Fibroblast of peridontal ligament (primary cell): ENCODE results near the gene PTGDR2.
"Not testable (repeated sequence)": the region's sequence is repeated elsewhere in the genome, so short reads cannot be mapped to it uniquely, and the experiment has no call there.

ENCODE experiments used
- DNase-seq: peaks from one replicate; pipeline ENCODE4 v3.0.0-alpha.2; 2010; ENCODE audit errors: extremely low read depth

PTGDR2 gene

DNA sequence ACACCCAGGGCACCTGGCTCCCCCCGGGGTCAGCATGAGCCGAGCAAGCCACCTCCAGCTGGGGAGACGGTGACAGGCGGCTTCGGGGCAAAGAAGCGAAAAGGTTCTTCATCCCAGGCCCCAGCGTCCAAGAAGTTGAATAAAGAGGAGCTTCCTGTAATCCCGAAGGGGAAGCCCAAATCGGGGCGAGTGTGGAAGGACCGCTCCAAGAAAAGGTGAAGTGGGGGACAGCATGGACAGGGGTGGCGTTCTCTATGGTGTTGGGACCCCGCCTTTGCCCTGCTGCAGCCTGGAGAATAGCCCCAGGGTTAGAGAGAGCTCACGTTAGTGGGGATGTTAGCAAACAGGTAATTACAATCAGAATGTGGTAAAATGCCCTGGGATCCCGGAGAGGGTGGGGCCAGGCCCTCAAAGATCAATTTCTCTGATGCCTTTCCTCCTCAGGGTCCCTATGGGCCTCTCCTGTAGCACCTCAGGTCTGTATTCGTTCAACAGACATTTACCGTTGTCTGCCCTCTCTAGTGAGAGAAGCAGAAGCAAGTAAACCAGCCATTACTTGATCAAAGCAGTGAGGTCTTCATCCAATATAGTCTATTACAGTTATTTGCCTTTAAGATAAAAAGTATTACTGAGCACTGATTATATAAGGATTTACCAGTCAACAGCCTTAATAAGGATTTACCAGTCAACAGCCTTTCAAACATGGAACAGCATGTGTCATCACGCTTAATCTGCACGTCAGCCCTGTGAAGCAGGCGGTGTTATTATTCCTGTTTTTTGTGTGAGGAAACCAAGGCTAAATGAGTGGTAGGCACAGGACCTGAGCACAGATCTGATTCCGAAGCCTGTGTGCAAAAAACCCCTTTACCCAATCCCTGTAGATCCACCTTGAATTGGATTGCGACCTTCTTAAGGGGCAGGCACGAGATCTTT is 12.8 kb downstream of the PTGDR2 start:
- no peak for DNase-seq

DNA sequence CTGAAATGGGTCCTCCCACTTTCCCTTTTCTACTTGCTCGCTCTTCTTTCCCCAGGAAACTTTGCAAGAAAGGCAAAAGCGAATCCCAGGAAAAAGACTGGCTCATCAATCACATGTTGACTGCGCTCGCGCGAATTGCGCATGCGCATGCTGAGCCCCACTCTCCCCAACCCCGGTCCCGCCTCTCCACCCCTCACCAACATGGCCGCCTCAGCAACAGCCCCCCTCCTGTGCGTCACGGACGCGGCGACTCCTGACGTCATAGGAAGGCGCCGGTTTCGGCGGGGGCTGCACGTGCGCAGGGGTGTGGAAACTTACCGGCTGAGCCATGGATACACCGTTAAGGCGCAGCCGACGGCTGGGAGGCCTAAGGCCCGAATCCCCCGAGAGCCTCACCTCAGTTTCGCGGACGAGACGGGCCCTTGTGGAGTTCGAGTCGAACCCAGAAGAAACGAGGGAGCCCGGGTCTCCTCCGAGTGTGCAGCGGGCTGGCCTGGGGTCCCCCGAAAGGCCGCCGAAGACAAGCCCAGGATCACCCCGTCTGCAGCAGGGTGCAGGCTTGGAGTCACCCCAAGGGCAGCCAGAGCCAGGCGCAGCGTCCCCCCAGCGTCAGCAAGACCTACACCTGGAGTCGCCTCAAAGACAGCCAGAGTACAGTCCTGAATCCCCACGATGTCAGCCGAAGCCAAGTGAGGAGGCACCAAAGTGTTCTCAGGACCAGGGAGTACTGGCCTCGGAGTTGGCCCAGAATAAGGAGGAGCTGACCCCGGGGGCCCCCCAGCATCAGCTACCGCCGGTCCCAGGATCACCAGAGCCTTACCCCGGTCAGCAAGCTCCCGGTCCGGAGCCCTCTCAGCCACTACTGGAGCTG is 13.7 kb downstream of the PTGDR2 start, which contains the start of gene CCDC86:
Gene CCDC86 (plus strand): TSS at position 317 of the 871 bp plus-strand sequence. CDS start 12 bp downstream, at position 329.
- DNase-seq = peak; percentile 94

DNA sequence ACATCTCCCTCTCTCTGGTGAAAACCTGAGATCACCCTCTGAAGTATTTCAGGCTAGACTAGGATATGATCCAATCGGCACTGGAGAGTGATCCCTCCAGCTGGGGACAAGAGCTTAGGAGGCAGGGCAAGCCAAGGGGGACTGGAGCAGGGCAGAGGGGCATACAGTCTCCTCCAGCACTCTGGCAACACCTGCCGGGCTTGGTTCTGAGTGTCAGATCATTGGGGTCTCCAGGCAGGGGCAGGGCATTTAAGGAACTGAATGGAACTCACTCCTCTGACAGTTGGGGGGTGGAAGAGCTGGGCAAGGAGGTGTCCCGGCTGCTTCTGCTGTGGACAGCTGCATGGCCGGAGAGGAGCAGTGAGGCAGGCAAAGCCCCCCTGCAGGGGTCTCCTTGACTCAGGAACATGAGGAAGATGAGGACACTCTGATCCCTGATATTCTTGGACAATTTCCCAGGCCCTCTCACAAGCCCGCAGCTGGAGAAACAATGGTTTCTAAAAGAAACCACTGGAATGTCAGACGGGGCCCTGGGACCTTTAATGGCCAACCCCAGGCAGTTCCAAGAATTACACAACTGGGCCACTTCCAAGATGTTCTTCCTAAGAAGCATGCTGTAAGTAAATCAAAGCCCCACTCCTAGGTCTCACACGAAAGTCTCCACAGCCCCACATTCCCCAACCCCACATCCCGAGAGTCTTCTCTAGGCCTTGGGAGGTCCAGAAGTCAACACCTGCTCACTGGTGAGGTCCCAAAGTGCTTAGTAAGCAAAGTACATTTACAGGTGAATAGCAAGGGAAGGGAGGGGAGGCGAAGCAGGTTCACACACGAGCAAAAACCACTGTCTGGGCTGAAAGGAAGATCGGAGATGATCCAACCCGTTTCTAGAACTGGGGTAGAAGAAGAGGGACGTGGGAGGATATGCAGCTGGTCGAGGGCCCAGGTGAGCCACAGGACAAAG is 15.0 kb downstream of the PTGDR2 start:
- peak; percentile 97 for DNase-seq

DNA sequence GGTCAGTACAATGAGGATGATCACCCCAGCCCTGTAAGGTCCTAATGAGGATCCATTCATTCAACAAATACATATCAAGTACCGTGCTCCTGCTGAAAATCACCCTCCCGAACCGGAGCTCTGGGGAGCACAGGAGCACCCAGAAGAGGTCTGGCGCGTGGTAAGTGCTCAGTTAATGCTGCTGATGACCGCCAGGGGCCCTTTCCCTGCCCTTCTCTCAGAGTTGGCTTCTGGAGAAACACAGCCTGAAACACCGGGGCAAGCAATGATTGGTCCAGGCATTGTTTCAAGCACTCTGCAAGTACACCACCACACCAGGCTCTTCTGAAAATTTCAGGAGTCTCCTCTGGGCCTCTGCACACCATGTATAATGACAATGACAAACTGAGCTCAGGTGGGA is 17.6 kb downstream of the PTGDR2 start:
- no peak for DNase-seq

DNA sequence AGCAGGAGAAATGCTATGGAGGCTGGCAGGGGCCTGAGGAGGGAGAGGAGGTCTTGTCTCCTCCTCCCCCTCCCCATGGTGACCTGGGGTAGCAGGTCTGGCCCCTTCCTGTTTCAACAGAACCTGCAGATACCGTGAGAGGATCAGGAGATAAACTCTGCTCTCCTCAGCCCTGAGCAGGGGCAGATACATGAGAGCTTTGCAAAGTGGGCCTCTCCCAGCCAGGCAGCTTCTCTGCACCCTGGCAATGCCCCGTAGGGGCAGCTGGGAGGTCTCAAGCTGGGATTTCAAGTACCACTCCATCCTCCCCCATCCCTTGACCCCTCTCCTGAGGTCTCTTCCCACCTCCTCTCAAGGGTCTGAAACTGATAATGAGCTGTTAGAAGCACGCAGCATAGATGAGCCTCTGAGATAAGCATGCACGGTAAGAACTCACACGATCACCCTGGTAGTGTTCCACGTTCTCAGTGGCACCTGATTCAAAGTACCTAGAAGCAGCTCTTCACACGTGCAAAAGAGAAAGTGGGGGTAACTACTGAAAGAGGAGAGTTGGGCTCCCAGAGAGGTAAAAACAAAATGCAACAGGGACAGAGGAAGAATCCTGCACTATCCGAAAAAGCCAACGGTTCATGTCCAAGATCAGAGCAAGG is 18.8 kb downstream of the PTGDR2 start:
- no peak for DNase-seq

DNA sequence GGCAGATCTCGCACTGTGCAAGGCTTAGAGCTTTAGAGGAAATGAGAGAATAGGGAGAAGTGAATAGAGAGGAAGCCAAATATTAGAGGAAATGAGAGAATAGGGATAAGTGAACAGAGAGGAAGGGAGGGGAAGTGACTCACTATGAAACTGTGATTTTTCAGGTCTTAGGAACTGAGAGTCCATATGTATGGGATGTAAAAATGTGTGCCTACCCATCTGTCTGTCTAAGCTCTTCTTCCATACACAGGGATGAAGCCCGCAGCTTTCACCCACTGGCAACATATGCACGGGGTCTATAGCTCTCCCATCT is 20.3 kb downstream of the PTGDR2 start:
- no peak for DNase-seq

DNA sequence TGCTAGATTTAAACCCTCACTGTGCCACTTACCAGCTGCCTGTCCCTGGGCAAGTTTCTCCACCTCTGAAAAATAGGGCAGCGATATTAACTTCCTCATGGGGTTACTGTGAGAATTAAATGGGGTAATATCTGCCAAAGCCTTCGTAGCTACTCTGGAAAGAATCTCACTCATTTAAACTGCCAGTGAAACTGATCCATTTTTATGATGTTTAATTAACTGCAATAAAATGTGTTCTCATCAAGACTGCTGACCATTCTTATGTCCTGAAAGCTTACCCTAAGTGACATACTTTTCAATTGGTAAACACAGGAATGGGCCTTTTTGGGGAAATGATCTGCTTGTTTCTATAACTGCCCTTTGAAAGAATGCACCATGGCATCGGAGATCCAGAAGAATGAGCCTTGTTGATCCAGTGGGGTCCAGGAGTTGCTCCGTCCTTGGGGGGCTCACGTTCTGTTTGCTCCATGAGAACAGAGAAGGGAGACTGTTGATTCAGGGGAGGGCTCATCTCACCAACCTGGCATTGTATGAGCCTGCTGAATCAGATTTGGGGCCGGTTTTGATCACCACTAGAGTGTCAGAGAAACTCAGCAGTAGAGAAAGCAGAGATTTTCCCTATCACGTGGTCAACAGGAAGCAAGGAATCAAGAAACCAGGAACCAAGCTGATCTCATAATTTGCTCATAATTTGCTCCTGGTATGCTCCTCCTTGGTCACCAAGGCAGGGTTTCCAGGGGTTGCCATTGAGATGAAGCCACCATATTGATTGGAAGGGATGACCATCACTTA is 20.8 kb downstream of the PTGDR2 start:
- no peak for DNase-seq

DNA sequence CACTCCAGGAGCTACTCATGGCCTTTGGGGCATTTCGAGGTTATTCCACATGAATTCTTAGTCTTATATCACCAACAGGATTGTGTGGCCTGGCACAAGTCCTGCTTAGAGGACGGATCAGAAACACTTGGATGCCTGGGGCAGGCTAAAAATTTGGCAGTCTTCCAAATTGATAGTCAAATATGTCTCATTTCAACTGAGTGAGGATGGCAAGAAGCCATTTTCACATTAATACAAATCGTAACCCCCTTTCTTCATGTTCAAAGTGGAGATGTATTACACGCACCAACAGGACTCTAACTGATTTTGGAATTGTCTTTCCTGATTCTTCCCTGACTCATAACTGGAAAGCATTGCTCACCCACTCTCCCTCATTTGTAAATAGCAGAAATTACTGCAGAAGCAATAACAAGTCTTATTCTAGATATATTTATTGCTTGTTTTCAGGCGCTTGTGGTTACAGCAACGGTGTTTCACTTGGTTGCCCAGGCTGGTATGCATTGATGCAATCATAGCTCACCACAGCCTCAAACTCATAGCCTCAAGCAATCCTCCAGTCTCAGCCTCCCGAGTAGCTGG is 24.2 kb downstream of the PTGDR2 start:
- DNase-seq = peak; percentile 61

DNA sequence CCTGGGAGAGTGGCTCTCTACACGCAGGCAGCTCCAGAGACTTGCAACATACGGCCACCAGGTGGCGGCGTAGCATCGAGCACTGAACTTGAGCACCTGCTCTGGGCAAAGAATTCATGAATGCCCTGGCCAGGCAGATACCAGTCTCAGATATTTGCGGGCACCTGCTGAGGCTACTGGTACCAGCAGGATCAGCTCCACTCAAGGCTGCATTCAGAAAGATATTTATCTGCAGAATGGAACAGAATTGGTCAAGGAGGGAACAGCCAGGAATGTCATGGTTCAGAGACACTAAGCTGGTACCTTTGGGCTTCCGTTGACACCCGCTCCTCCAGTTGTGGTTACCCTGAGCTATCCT is 24.6 kb downstream of the PTGDR2 start:
- DNase-seq = peak; percentile 78

DNA sequence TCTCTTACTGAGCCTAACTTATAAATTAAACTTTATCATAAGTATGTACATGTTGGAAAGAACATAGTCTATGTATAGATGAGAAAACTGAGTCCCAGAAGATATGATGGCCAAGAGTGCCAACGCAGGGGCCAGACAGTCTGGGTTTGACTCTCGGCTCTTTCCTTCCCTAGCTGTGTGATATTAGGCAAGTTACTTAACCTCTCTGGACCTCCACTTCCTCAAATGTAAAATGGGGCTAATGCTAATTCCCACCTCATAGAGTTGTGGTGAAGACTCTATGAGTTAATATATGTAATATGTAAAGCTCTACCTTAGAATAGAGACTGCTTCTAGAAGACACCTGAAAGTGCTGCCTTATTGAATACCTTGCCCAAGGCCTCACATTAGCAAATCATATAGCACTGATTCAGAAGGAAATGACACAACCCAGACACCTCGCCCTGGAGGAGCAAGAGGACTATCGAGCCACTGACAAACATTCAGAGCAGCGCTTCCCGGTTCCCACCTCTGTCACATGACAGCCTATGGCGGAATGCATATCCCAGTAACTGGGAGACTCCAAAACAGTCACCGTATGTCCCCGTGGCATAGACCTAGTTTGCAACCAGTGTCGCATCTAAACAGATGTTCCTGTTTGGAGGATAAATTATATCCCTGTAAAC is 25.1 kb downstream of the PTGDR2 start:
- no peak for DNase-seq

DNA sequence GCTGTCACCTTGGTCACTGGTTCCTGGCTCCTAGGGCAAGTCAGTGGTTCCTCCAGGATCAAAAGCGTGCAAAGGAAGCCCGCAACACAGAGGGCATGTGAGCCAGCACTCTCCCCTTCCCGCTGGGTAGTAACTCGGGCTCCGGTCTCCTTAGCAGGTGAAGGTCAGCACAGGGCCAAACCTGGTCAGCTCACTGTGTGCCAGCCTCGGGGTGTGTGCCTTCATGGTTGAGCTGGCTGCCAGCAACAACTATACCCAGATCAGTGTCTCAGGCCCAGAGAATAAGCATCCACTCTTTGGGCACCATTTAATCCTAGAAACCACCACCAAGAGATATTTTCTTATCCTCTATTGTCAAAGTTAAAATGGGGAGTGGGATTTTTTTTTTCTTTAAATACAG is 30.0 kb downstream of the PTGDR2 start:
- no peak for DNase-seq

DNA sequence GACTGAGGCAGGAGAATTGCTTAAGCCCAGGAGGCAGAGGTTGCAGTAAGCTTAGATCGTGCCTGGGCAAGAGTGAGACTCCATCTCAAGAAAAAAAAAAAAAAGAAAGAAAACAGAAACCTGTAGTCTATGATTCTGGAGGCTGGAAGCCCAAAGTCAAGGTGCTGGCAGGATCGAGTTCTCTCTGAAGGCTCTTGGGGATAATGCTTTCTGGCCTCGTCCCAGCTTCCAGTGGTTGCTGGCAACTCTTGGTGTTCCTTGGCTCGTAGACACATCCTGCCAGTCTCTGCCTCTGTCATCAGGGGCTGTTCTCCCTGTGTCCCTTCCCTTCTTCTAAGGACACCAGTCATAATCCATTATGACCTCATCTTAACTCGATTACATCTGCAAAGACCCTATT is 30.6 kb downstream of the PTGDR2 start:
- no peak for DNase-seq

DNA sequence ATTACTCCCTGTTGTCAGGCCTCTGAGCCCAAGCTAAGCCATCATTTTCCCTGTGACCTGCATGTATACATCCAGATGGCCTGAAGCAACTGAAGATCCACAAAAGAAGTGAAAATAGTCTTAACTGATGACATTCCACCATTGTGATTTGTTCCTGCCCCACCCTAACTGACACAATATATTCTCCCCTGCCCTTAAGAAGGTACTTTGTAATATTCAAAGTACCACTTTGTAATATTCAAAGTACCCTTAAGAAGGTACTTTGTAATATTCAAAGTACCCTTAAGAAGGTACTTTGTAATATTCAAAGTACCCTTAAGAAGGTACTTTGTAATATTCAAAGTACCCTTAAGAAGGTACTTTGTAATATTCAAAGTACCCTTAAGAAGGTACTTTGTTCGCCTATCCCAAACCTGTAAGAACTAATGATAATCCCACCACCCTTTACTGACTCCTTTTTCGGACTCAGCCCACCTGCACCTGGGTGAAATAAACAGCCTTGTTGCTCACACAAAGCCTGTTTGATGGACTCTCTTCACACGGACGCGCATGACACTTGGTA is 31.9 kb downstream of the PTGDR2 start:
- not testable (repeated sequence) for DNase-seq

DNA sequence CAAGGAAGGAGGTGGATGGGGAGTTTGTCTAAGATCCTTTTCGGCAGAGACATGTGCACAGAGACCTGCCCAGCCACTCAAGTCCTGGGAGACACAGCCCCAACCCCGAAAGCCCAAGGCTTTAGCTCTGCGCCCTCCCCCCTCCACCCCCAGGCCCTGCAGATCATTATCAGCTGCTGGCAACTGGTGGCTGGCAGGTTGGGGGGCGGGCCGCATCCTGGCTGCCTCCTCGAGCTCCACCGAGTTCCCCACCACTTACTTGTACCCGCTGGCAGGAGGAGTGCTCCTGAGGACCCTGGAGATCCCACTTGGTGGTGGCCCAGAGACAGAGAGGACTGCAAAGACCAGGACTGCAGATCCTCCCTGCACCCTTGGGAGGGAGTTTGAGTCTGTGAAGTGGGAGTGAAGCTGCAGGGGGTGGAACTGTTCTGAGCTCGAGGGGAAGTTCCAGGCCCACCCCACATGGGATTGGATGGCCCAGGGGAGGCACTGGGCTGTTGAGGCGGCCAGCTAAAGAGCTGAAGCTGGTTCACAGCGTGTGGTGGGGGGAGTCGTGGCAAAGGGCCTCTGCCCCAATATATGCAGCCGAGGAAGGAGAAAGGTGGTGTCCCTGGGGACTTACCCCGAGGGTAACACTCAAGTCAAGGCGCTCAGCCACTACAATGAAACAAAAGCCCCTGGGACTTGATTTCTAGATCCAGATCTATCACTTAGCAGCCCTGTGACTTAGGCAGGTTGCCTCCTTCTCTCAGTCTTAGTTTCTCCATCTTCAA is 33.7 kb downstream of the PTGDR2 start:
- no peak for DNase-seq

DNA sequence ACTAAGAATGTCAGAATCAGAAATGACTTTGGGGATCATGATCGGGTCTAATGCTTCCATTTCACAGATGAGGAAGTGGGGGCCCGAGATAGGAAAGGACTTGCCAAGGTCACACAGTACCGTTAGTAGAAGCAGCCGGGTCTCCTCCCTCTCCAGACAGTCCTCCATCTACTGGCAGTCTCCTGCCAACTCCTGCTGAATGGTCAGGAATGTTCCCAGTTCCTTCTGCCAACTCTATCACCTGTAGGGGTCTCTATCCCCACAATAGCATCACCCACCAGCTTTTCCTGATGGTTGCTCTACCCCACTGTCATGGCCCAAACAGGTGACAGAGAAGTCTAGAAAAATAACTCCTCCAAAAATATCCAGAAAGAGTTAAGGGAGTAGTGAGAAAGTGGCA is 37.7 kb downstream of the PTGDR2 start:
- no peak for DNase-seq

DNA sequence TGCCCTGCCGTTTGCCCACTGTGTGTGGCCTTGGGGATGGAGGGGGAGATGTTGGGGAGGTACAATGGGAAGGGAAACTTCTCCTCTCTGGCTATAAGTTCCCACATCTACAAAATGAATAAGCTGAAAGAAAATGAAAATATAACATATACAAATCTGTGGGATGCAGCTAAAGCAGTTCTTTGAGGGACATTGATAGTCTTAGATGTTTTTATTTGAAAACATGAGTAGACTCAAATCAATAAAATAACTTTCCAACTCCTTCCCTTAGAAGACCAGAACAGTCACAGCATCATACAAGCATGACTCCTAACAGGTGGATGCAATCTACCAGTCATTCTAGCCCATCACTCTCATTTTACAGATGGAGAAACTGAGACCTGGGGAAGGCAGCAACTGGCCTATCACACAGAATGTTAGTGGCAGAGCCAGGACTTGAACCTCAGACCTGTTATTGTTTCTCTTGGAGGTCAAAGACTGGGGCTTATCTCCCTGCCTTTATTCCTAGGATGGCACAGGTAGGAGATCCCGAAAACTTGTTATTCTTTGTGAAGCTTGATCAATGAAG is 39.1 kb downstream of the PTGDR2 start:
- DNase-seq = no peak

DNA sequence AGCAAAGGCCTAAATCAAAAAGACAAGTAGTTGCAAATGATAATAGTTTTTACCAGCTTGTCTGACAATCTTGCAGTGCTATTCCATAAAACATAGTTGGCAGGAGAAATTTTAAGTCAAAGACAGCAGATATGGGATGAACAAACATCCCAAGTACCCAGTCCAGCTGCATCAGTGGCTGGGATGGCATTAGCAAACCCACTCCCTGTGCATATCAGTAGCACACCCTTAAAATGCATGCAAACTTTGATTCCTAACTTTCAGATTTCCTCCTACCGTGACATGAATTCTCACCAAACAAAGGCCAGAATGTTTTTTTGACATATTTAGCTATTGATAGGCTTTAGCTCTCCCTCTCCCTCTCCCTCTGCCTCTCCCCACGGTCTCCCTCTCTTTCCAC is 41.6 kb downstream of the PTGDR2 start:
- DNase-seq = no peak

DNA sequence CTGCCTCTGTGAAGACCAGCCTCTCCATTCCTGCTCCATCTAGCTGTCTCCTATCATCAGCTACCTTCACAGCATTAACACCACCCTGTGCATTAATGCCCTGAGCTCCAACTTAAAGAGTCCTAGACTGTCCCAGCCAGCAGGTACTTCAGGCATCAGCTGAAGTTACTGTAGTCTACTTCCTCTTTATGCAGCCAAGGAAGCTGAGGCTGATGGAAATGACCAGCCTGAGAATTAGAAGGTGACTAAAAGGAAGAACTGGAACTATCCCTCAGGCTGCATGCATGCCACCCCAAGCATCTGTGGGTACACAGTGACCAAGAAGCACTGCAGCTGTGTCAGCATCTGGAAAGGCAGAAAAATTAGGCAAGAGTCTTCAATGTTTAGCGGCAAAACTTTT is 42.4 kb downstream of the PTGDR2 start:
- DNase-seq = no peak
